ENCODE measurements around the gene DTNBP1. TPM values are rescaled to one million over a fixed set of nuclear protein-coding genes. Genes with fewer than 3 reads are reported as not detected.

The DTNBP1 gene
- polyA plus RNA-seq, 3 donors, result 21.3 to 26.4 (median 22.2) TPM

GRCh38 chr6:15481390-15482291 lies 181.2 kb downstream of the DTNBP1 start:
- peak in 1 of 11 donors; percentile 59 for DNase-seq (ENCODE audit: extremely low read depth in 1 of 11, low read depth in 9 of 11, low spot score in 4 of 11)

GRCh38 chr6:15480525-15480924 lies 182.3 kb downstream of the DTNBP1 start:
- no peak for DNase-seq (ENCODE audit: extremely low read depth in 1 of 11, low read depth in 9 of 11, low spot score in 4 of 11)

- DNase-seq (ENCODE audit: extremely low read depth in 1 of 11, low read depth in 9 of 11, low spot score in 4 of 11), result no peak
Observed at GRCh38 chr6:15479761-15480160, 183.1 kb downstream of the DTNBP1 start.

- DNase-seq (ENCODE audit: extremely low read depth in 1 of 11, low read depth in 9 of 11, low spot score in 4 of 11), result no peak
Observed at GRCh38 chr6:15477746-15478145, 185.1 kb downstream of the DTNBP1 start.

GRCh38 chr6:15476631-15477380 lies 186.0 kb downstream of the DTNBP1 start:
- DNase-seq (ENCODE audit: extremely low read depth in 1 of 11, low read depth in 9 of 11, low spot score in 4 of 11), result no peak

GRCh38 chr6:15475872-15476271 lies 187.0 kb downstream of the DTNBP1 start:
- DNase-seq (ENCODE audit: extremely low read depth in 1 of 11, low read depth in 9 of 11, low spot score in 4 of 11), result no peak

- no peak for DNase-seq (ENCODE audit: extremely low read depth in 1 of 11, low read depth in 9 of 11, low spot score in 4 of 11)
Observed at GRCh38 chr6:15475261-15475660, 187.6 kb downstream of the DTNBP1 start.

GRCh38 chr6:15474196-15474595 lies 188.6 kb downstream of the DTNBP1 start:
- no peak for DNase-seq (ENCODE audit: extremely low read depth in 1 of 11, low read depth in 9 of 11, low spot score in 4 of 11)

- no peak for DNase-seq (ENCODE audit: extremely low read depth in 1 of 11, low read depth in 9 of 11, low spot score in 4 of 11)
Observed at GRCh38 chr6:15473741-15474161, 189.1 kb downstream of the DTNBP1 start.

- DNase-seq (ENCODE audit: extremely low read depth in 1 of 11, low read depth in 9 of 11, low spot score in 4 of 11), result no peak
Observed at GRCh38 chr6:15473174-15473573, 189.7 kb downstream of the DTNBP1 start.

Data from renal cortex interstitium (tissue), 11 donors.